ENCODE data around the gene OR1S1.

The OR1S1 gene

GRCh38 chr11:58195939-58196338 is 16.6 kb upstream of the OR1S1 start:
- H3K27me3 ChIP-seq (ENCODE audit: insufficient read depth, low read length): peaks cover 5% of the 10 kb centered on the region; the same call in 1 of the 2 replicates
- no peak overlapping the region for H3K27ac ChIP-seq (ENCODE audit: low read depth, low read length)
- H3K4me3 ChIP-seq (ENCODE audit: low read depth, low read length): no peak overlapping the region
- no peaks in the 10 kb centered on the region for H3K79me2 ChIP-seq (ENCODE audit: control insufficient read depth, insufficient read depth, low read length, unreplicated experiment)
- H3K36me3 ChIP-seq (ENCODE audit: insufficient read depth, low read length): no peaks in the 10 kb centered on the region
- no peak overlapping the region for H2AFZ ChIP-seq (ENCODE audit: low read length, unreplicated experiment)
- H3K4me1 ChIP-seq (ENCODE audit: control insufficient read depth, insufficient read depth, low read length, unreplicated experiment): no peaks in the 10 kb centered on the region

DNA sequence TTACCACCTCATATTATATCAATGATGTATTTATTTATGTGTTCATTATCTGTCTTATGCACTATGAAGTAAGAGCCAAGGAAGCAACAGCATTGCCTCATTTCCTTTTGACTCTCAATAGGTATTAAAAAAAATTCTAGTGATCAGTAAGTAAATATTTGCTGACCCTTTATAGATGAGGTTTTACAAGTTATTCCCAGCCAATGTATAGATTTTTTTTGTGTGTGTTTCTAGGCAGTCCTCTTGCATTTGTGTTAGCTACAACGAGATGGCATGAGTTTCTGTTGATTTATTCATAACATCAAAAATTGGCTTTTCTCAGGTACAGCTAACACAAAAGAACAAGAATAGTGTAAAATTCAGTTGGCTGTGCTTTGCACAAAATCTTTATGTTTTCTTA is 13.2 kb upstream of the OR1S1 start:
- no peaks in the 10 kb centered on the region for H3K4me1 ChIP-seq (ENCODE audit: control insufficient read depth, insufficient read depth, low read length, unreplicated experiment)
- H3K4me3 ChIP-seq (ENCODE audit: low read depth, low read length): no peak overlapping the region
- peaks cover 2% of the 10 kb centered on the region; the same call in 1 of the 2 replicates for H3K27me3 ChIP-seq (ENCODE audit: insufficient read depth, low read length)
- H3K79me2 ChIP-seq (ENCODE audit: control insufficient read depth, insufficient read depth, low read length, unreplicated experiment): no peaks in the 10 kb centered on the region
- no peak overlapping the region for H2AFZ ChIP-seq (ENCODE audit: low read length, unreplicated experiment)
- H3K27ac ChIP-seq (ENCODE audit: low read depth, low read length): no peak overlapping the region
- no peaks in the 10 kb centered on the region for H3K36me3 ChIP-seq (ENCODE audit: insufficient read depth, low read length)

DNA sequence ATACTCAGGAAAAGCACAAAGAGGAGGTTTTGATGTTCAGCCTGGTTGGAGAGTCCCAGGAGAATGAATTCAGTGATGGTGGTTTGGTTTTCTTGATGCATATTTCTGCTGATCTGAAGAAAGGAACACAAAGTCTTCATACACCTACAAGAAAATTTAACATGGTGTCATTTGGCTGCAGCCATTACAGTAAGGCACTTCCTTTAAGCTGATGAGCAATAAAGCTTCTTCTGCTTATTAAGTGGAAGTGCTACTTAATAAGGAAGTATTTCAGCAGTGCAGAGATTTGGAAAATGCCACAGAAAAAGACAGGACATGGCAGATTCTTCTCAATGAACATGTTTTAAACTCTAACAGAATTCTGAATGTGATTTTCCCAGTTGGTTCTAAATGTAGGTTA is 8.5 kb upstream of the OR1S1 start, which contains the start of gene OR1S2:
TSS of gene OR1S2 (minus strand) at position 101 of the 400 bp plus-strand sequence. CDS start at position 101, 0 bp downstream.
- Histone ChIP-seq H3K27ac (ENCODE audit: low read depth, low read length) (no peak within 1 kb of the TSS), H3K4me1 (ENCODE audit: control insufficient read depth, insufficient read depth, low read length, unreplicated experiment) (no peaks in the 10 kb centered on the region), H2AFZ (ENCODE audit: low read length, unreplicated experiment) (no peak within 1 kb of the TSS), H3K27me3 (ENCODE audit: insufficient read depth, low read length) (no peaks in the 10 kb centered on the region), H3K36me3 (ENCODE audit: insufficient read depth, low read length) (no peaks in the 10 kb centered on the region), H3K79me2 (ENCODE audit: control insufficient read depth, insufficient read depth, low read length, unreplicated experiment) (no peaks in the 10 kb centered on the region), H3K4me3 (ENCODE audit: low read depth, low read length) (no peak within 1 kb of the TSS)

DNA sequence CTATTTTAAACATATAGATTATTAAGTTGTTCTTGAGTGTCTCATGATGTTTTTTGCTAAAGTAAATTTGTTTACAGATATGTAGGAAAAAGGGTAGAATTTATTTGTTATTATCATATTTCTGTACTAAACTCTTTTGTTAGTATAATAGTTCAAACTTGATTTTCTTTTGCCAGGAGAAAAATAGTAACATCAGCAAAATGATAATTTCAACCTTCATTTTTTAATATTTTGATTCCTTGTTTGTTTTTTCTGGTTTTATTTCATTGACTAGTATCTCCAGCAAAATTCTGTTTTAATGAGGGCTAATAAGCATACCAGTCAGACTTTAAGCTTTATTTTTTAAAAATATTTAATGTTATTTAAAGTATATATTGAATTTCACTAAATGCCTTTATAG is 4.0 kb downstream of the OR1S1 start:
- Histone ChIP-seq H3K27ac (ENCODE audit: low read depth, low read length) (no peak overlapping the region), H3K4me1 (ENCODE audit: control insufficient read depth, insufficient read depth, low read length, unreplicated experiment) (no peaks in the 10 kb centered on the region), H3K27me3 (ENCODE audit: insufficient read depth, low read length) (no peaks in the 10 kb centered on the region), H2AFZ (ENCODE audit: low read length, unreplicated experiment) (no peak overlapping the region), H3K4me3 (ENCODE audit: low read depth, low read length) (no peak overlapping the region), H3K36me3 (ENCODE audit: insufficient read depth, low read length) (no peaks in the 10 kb centered on the region), H3K79me2 (ENCODE audit: control insufficient read depth, insufficient read depth, low read length, unreplicated experiment) (no peaks in the 10 kb centered on the region)

GRCh38 chr11:58222721-58223120 is 10.2 kb downstream of the OR1S1 start:
- no peaks in the 10 kb centered on the region for H3K36me3 ChIP-seq (ENCODE audit: insufficient read depth, low read length)
- H3K4me1 ChIP-seq (ENCODE audit: control insufficient read depth, insufficient read depth, low read length, unreplicated experiment): no peaks in the 10 kb centered on the region
- no peak overlapping the region for H3K27ac ChIP-seq (ENCODE audit: low read depth, low read length)
- no peak overlapping the region for H2AFZ ChIP-seq (ENCODE audit: low read length, unreplicated experiment)
- H3K79me2 ChIP-seq (ENCODE audit: control insufficient read depth, insufficient read depth, low read length, unreplicated experiment): no peaks in the 10 kb centered on the region
- H3K4me3 ChIP-seq (ENCODE audit: low read depth, low read length): no peak overlapping the region
- no peaks in the 10 kb centered on the region for H3K27me3 ChIP-seq (ENCODE audit: insufficient read depth, low read length)

DNA sequence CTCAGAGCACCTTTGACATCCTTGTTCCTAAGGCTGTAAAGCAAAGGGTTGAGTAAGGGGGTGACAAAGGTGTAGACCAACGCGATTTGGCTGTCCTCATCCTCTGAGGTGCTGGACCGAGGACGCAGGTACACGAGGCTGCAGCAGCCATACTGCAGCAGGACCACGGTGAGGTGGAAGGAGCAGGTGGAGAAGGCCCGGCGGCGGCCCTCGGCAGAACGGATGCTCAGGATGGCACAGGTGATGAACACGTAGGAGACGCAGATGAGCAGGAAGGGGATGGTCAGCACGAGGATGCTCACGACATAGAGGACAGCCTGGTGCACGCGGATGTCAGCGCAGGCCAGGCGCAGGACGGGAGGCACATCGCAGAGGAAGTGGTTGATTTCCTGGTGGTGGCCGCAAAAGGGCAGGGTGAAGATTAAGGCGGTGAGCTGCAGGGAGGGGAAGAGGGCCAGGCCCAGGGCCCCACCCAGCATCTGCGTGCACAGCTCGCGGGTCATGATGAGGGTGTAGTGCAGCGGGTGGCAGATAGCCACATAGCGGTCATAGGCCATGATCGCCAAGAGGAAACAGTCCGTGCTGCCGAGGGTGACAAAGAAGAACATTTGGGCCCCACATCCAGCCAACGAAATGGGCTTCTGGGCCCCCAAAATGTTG is 15.6 kb downstream of the OR1S1 start:
- no peak overlapping the region for H2AFZ ChIP-seq (ENCODE audit: low read length, unreplicated experiment)

GRCh38 chr11:58243954-58244353 is 31.4 kb downstream of the OR1S1 start:
- peaks cover 11% of the 10 kb centered on the region; the same call in 1 of the 2 replicates for H3K27me3 ChIP-seq (ENCODE audit: insufficient read depth, low read length)

More for the DNA sequence above, 15.6 kb downstream of the OR1S1 start:
- no peaks in the 10 kb centered on the region for H3K4me1 ChIP-seq (ENCODE audit: control insufficient read depth, insufficient read depth, low read length, unreplicated experiment)
- no peaks in the 10 kb centered on the region for H3K79me2 ChIP-seq (ENCODE audit: control insufficient read depth, insufficient read depth, low read length, unreplicated experiment)
- H3K36me3 ChIP-seq (ENCODE audit: insufficient read depth, low read length): no peaks in the 10 kb centered on the region
- H3K4me3 ChIP-seq (ENCODE audit: low read depth, low read length): no peak overlapping the region
- no peak overlapping the region for H3K27ac ChIP-seq (ENCODE audit: low read depth, low read length)
- no peaks in the 10 kb centered on the region for H3K27me3 ChIP-seq (ENCODE audit: insufficient read depth, low read length)

GRCh38 chr11:58254936-58255335 is 42.4 kb downstream of the OR1S1 start:
- Histone ChIP-seq H2AFZ (ENCODE audit: low read length, unreplicated experiment) (no peak overlapping the region), H3K36me3 (ENCODE audit: insufficient read depth, low read length) (no peaks in the 10 kb centered on the region), H3K4me1 (ENCODE audit: control insufficient read depth, insufficient read depth, low read length, unreplicated experiment) (no peaks in the 10 kb centered on the region), H3K27ac (ENCODE audit: low read depth, low read length) (no peak overlapping the region), H3K4me3 (ENCODE audit: low read depth, low read length) (no peak overlapping the region), H3K27me3 (ENCODE audit: insufficient read depth, low read length) (no peaks in the 10 kb centered on the region; the same call in 1 of the 2 replicates), H3K79me2 (ENCODE audit: control insufficient read depth, insufficient read depth, low read length, unreplicated experiment) (no peaks in the 10 kb centered on the region)

More at GRCh38 chr11:58243954-58244353, 31.4 kb downstream of the OR1S1 start:
- Histone ChIP-seq H3K36me3 (ENCODE audit: insufficient read depth, low read length) (no peaks in the 10 kb centered on the region), H3K79me2 (ENCODE audit: control insufficient read depth, insufficient read depth, low read length, unreplicated experiment) (no peaks in the 10 kb centered on the region), H3K27ac (ENCODE audit: low read depth, low read length) (no peak overlapping the region), H2AFZ (ENCODE audit: low read length, unreplicated experiment) (no peak overlapping the region), H3K4me3 (ENCODE audit: low read depth, low read length) (no peak overlapping the region), H3K4me1 (ENCODE audit: control insufficient read depth, insufficient read depth, low read length, unreplicated experiment) (no peaks in the 10 kb centered on the region)

GRCh38 chr11:58259983-58260382 is 47.5 kb downstream of the OR1S1 start:
- Histone ChIP-seq H3K4me3 (ENCODE audit: low read depth, low read length) (no peak overlapping the region), H2AFZ (ENCODE audit: low read length, unreplicated experiment) (no peak overlapping the region), H3K4me1 (ENCODE audit: control insufficient read depth, insufficient read depth, low read length, unreplicated experiment) (no peaks in the 10 kb centered on the region), H3K27ac (ENCODE audit: low read depth, low read length) (no peak overlapping the region), H3K79me2 (ENCODE audit: control insufficient read depth, insufficient read depth, low read length, unreplicated experiment) (no peaks in the 10 kb centered on the region), H3K36me3 (ENCODE audit: insufficient read depth, low read length) (no peaks in the 10 kb centered on the region), H3K27me3 (ENCODE audit: insufficient read depth, low read length) (peaks cover 2% of the 10 kb centered on the region; the same call in 1 of the 2 replicates)
